GM21619 (cell line): ENCODE measurements around the gene GBP2.
"Not testable (repeated sequence)": the region's sequence is repeated elsewhere in the genome, so short reads cannot be mapped to it uniquely, and the experiment has no call there.

Experiments used
- ATAC-seq: cut with Tn5 transposase; IDR thresholded peaks from one replicate; pipeline ENCODE4 v1.9.1; 2021; ENCODE audit not compliant: unreplicated experiment

GBP2 gene

DNA sequence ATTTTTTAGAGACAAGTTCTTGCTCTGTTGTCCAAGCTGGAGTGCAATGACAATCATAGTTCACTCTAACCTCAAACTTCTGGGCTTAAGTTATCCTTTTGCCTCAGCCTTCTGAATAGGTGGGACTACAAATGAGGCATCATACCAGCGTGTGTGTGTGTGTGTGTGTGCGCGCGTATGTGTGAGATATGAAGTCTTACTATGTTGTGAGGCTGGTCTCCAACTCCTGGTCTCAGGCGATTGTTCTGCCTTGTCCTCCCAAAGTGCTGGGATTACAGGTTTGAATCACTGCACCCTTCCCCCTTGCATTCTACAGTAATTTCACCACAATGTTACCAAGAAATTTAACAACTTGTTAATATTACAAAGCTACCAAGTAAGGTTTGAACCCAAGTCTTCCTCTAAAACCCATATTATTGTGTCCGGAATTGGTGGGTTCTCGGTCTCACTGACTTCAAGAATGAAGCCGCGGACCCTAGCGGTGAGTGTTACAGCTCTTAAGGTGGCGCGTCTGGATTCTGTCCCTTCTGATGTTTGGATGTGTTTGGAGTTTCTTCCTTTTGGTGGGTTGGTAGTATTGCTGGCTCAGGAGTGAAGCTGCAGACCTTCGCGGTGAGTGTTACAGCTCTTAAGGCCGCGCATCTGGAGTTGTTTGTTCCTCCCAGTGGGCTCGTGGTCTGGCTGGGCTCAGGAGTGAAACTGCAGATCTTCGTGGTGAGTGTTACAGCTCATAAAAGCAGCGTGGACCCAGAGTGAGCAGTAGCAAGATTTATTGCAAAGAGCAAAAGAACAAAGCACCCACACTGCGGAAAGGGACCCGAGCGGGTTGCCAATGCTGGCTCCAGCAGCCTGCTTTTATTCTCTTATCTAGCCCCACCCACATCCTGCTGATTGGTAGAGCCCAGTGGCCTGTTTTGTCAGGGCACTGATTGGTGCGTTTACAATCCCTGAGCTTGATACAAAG, 970 bp upstream of the GBP2 start:
- not testable (repeated sequence) for ATAC-seq

DNA sequence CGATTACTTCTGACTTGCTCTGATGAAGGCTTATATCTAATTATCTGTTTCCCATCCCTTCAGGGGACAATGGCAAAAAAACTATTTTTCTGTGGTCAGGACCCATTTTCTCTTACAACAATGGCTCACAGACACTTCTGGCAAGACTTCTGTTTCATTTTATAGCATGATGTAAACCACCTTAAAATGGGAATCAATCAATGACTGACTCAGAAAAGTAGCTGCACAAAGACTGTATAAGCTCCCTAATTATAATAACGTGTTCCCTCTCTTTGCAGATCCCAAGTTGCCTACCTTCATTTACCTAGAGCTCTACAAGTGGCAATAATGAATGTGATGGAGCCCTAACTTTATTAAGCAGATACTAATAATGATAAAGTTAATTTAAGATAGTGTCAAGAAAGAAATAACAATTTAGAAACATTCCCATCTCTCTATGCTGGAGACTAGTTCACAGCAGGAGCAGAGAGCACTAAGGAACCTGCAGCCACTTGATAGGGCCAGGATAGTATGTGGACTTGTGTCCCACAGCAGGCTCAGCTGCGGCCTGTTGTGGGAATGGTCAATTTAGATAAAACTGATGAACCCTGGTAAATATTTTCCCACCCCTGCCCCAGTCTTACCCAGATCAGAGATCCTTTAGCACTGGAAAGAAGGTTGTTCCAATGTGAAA, 538 bp downstream of the GBP2 start:
- ATAC-seq: peak; percentile 34

DNA sequence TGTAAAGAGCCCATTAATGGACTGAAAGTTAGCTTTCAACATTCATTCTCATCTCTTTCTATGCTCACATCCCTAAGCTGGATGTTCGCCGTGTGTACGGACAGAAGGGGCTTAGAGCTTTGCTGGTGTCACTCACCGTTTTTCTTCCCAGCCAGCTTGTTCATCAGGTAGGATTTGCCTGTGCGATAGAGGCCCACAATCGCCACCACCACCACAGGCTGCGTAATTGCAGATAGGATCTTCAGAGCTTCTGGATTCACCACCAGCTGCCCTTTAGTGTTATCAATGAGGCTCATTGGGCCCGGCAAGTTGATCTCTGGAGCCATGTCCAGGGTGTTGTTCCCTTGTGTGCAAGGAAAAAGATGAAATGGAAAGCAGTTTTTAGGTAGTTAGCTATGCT, 4.3 kb downstream of the GBP2 start:
- no peak for ATAC-seq

DNA sequence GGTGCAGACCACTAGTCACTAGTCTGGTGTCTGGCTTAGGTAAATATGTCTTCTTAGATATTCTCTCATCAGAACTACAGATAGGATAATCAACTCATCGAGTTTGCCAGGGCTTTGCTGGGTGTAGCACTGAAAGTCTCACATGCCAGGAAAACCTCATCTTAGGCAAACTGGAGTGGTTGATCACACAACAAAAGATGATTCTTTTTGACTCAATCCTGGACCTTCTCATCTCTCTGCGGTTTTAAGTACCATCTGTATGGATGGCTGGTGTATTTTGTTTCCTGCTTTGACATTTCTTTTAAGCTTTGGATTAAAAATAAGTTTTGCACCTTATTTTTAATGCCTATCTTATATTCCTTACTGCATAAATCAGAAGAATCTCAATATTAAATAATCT, 11.3 kb downstream of the GBP2 start:
- ATAC-seq: no peak

DNA sequence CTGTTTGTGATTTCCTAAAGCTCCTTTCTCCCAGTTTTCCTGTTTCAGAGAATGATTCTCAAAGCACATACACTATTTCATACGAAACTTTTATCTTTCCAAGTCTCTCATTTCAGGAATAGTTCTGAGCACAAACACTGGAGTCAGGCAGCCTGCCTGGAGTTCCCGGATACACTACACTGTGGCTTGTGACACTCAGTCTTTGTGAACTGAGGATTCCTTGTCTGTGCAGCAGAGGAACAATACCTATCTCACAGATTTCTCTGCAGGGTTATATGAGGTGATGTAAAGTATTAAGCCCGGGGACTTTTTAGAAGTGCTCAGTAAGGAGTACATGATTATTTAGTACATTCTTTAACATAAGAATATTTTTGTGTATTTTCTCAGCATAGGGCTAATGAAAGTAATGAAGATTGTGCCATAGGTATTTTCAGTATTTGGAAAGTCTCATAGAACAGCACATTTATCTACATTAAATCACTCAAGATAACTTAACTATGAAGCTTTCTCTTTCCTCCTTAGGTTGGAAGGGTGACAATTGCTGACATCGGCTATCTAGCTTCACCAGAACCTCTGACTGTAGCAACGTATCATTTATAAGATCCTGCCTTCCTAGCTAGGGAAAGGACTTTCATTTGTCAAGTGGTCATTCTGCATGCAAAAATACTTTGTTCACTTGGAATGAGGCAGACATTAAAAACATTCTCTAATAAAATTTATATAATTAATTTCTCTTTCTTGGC, 12.9 kb downstream of the GBP2 start:
- no peak for ATAC-seq

DNA sequence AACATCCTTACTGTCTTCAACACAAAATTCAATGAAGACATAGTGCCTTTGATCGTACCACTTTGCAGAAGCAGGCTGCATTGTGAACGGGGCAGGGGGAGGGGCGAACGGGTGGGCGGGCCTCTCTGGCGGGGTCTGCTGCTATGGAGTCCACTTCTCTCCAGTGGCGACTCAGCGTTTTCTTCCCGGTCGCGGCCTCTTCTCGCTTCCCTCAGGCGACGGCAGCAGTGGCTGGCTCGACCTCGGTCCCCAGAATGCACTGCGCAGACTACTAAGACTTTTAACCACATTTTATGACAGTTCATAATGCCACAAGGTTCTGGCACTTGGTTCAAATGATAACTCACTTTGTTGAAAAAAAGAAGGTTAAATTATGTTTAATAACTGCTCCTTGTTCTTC, 21.2 kb downstream of the GBP2 start:
- no peak for ATAC-seq

DNA sequence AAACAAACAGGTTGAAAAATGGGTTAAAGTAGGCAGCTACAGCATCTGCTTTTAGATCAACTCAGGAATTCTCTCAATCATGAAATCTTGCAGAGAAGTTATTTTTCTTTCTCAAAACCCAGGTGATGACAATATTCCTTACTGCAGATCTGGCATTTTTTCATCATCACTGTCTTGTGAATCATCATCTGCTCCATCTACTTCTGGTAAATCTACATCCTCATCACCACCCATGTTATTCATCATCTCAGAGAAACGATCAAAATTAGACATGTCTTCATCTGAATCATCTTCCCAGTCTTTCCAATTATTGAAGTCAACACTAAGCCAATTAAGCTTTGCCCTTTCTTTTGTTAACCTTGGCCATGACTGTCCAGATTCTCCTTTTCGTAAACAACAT, 21.8 kb downstream of the GBP2 start:
- ATAC-seq: no peak

DNA sequence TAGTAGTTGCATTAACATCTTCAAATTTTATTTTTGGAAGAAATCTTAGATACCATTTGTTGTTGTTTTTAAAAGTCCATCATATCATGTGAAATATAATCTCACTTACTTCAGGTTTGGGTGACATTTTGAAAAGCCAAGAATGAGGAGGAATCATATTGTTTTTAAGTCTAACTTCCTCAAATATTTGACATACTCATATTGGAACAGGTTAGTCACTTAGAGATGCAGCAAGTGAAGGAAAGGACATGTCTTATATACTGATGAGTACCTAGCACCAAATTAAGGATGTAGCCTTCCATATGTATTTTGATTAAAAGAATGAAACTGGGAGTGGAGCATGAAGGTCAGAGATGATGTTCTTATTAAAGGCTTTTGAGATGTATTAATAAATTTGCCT, 23.9 kb downstream of the GBP2 start:
- no peak for ATAC-seq

DNA sequence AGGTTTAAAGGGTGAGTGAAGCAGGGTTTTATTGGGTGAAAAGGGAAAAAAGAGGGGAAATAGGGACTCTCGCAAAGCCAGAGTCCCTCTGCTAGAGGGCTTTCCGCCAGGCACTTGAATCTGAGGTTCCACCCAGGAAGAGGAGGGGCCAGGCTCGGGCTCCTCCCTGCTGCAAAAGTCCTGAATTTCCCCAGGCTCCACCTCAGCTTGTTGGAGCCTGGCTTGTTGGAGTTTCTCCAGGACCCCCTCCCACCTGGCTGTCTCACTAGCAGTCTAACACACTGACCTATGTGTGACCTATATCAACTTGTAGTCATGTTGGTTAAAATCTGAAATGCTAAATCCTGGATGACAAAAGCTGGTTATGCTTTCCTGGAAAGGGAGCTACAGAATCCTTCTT, 25.5 kb downstream of the GBP2 start:
- ATAC-seq: no peak

DNA sequence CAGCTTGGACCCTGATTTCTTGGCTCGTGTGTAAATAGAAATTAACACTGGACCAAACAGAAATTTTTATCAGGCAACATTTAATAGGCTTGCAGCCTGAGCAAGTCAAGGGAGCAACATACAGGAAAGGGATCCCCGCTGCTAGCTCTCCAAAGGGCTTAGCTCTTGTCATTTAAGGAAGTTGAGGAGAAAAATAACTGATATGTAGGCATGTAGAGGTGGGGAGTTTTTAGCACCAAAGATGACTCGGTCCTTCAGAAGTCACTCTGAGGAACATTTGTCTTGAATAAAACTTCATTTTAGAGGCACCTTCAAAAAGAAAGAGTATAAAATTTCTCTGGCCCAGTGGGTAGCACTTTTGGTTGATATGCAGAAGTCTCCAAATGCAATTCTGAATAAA, 27.1 kb downstream of the GBP2 start:
- no peak for ATAC-seq

DNA sequence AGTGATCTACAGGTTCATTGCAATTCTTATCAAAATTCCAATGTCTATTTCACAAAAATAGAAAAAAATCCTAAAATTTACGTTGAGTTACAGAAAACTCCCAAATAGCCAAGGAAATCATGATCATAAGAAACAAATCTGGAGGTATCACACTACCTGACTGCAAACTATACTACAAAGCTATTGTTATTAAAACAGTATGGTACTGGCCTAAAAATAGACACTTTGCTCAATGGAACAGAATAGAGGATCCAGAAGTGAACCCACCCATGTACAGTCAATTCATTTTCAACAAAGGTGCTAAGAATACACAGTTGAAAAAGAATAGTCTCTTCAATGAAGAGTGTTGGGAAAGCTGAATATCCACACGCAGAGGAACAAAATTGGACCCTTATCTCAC, 30.2 kb downstream of the GBP2 start:
- no peak for ATAC-seq

DNA sequence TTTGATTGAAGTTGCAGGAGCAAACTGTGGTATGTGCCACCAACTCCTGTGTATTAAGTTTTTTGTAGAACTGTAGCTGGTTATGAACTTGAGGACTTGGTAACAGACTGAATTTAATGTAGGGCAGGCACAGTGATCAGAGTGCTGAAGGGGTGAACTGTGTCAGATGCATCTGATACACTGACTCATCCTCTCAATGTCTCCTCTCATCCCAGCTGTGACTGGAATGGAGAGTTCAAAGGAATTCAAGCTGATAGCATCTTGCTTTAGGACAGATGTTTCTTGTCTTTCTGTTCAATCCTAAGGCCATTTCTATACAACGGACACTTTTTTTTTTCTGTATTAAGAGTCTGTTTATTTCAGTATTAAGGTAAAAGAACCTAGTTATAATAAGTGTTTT, 36.0 kb downstream of the GBP2 start:
- no peak for ATAC-seq

DNA sequence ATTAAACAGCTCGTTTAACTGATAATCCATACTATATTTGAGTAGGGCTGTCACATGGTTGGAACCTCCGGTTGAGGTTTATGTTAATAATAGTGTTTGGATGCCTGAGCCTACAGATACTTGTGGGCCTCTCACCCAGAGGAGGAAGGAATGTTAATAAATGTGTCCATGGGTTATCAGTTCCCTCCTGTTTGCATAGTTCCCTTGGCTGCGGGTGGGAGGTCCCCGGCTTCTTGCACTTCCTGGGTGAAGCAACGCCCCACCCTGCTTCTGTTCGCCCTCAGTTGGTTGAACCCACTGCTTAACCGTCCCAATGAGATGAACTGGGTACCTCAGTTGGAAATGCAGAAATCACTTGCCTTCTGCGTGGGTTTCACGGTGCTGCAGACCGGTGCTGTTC, 37.3 kb downstream of the GBP2 start:
- no peak for ATAC-seq

DNA sequence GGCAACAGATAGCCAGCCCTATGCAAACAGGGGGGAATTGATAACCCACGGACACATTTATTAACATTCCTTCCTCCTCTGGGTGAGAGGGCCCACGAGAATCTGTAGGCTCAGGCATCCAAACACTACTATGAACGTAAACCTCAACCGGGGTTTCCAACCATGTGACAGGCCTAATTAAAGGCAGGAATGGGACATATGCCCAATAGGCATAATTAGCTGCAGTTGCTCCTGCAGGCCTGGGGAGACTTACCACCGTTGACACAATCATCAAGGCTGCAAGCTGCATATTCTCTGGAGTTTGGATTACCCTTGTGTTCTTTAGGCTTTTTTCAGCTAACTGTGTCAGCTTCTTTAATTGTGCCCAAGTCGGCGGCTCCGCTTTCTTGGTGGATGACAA, 38.7 kb downstream of the GBP2 start:
- no peak for ATAC-seq

DNA sequence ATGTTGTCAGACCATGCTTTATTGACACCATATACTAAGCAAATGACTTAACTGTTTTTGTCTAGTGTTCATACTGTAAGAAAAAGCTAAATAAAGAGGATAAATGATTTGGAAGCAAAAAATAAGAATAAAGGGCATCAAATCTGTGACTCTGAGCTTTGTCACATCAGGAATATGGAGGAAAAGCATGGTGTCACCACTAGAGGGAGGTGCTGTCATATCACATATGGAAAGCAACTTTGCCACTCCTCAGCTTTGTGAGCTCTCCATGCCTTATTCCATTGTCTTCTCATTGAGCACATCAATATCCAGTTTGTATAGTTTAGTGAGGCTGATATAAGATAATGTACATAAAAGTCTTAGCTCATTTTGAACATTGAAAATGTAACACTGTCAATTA, 40.1 kb downstream of the GBP2 start:
- no peak for ATAC-seq

DNA sequence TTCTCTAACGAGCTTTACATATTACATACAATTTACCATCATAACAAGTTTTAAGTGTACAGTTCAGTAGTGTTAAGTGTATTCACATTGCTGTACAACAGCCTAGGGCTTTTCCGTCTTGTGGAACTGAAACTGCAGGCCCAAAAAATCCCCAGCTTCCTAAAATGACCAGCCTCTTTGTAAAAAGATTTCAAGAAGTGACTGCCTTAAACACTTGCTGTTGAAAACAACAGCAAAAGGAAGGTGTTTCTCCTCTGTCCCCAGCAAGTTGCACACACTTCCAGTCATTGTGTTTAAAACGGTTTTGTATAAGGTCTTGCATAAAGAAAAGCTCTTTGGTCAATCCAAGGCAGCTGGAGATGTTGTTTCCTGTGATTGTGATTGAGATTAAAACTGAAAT, 44.9 kb downstream of the GBP2 start:
- no peak for ATAC-seq

DNA sequence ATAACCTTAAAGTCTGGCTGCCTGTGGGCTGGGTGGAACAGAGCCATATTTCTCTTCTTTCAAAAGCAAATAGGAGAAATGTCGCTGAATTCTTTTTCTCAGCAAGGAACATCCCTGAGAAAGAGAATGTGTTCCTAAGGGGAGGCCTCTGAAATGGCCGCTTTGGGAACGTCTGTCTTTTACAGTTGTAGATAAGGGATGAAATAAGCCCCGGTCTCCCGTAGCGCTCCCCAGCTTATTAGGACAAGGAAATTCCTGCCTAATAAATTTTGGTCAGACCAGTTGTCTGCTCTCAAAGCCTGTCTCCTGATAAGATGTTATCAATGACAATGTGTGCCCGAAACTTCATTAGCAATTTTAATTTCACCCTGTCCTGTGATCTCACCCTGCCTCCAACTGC, 45.8 kb downstream of the GBP2 start:
- ATAC-seq: not testable (repeated sequence)

DNA sequence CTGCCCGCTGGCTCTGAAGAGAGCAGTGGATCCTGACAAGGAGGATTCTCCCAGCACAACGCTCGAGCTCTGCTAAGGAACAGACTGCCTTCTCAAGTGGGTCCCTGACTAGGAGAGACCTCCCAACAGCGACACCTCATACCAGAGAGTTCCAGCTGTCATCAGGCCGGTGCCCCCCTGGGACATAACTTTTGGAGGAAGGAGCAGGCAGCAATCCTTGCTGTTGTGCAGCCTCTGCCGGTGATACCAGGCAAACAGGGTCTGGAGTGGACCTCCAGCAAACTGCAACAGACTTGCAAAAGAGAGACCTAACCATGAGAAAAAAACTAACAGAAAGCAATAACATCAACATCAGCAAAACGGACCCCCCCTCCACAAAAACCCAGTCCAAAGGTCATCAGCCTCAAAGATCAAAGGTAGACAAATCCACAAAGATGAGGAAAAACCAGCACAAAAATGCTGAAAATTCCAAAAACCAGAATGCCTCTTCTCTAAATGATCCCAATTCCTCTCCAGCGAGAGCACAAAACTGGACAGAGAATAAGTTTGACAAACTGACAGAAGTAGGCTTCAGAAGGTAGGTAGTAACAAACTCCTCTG, 53.3 kb downstream of the GBP2 start:
- ATAC-seq: not testable (repeated sequence)

DNA sequence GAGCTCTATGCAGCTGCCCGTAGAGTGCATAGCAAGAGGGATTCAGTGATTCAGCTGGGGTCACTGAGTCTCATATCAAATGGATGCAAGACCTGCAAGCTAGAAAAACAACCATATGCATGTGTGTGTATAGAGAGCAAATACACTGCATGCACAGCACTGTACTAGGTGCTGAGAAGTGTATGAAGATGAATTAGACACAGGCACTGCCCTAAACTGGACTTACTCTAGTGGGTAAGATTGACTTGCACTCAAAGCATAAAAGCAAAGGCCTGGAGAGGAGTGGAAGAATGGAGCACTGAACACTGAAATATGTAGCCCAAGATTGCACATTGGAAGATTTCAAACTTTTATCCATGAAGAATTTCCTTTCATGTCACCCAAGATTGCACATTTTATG, 55.4 kb downstream of the GBP2 start:
- no peak for ATAC-seq

DNA sequence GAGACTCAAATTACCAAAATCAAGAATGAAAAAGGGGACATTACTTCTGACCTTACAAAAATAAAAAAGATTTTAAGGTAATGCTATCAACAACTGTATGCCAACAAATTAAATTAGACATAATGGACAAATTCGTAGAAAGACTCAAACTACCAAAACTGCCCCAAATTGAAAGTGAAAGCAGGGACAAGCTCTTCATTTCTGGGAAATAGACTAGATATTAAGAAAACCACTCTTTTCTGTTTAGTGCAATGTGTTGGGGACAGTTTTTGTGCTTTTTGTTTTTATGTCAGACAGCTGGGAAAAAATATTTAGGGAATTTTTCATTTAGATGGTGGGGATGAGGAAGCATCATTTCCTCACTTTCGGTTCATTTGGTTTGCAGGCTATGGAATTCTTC, 56.0 kb downstream of the GBP2 start:
- no peak for ATAC-seq

DNA sequence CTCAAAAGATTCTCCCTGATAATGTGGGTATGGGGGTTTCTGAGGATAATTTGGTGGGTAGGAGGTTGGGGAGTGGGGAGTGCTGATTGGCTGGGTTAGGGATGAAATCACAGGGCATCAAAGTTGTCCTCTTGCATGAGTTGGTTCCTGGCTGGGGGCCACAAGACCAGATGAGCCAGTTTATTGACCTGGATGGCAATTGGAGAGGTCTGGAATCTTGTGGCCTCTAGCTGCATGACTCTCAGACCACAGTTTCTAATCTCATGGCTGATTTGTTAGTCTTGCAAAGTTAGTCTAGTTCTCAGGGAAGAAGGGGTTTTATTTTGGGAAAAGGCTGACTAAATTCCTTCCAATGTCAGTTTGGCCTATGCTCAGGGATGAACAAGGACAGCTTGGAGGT, 57.6 kb downstream of the GBP2 start:
- no peak for ATAC-seq
